Panc1 (cell line): ENCODE measurements around the gene GPALPP1. TPM values are rescaled to one million over a fixed set of nuclear protein-coding genes. Genes with fewer than 3 reads are reported as not detected.
"Not testable (repeated sequence)": the region's sequence is repeated elsewhere in the genome, so short reads cannot be mapped to it uniquely, and the experiment has no call there.

Experiments
- ATAC-seq: fragments of 200-7000 bp; cut with Tn5 transposase; 2 replicates; pipeline ENCODE4 v1.9.1; 2020; ENCODE audit warnings: mild to moderate bottlenecking, moderate library complexity
- BruUV-seq: library from RNA; stranded (reverse); fragments of 400-500 nt; replicated peaks from 2 replicates; lab custom pipeline; 2021; lab: Mats Ljungman, UMichigan
- CTCF ChIA-PET: fragments of 300-600 bp; sonication (Branson Sonifier 250); formaldehyde crosslinking; loops from one replicate; lab custom pipeline; 2022; ENCODE audit warnings: antibody characterized with exemption; lab: Charles Lee
- POLR2A ChIA-PET: fragments of 300-600 bp; sonication (Branson Sonifier 250); formaldehyde crosslinking; loops from one replicate; lab custom pipeline; 2022; ENCODE audit warnings: antibody characterized with exemption; lab: Charles Lee
- DNase-seq: peaks from one replicate; pipeline ENCODE4 v3.0.0-alpha.2; 2010; ENCODE audit warnings: low read depth, low spot score
- H3K27ac ChIP-seq: 2 replicates; pipeline ENCODE4 v1.5.1; 2011; ENCODE audit warnings: mild to moderate bottlenecking, low read length, inconsistent platforms
- H3K27me3 ChIP-seq: fragments of 200-500 bp; sonication (Bioruptor generic); 2 replicates; pipeline ENCODE4 v1.6.0; 2014; ENCODE audit warnings: low read length, inconsistent platforms; ENCODE audit not compliant: control insufficient read depth, insufficient read depth
- H3K36me3 ChIP-seq: fragments of 200-500 bp; sonication (Bioruptor generic); 2 replicates; pipeline ENCODE4 v1.5.1; 2014; ENCODE audit warnings: inconsistent platforms, mild to moderate bottlenecking, low read length, moderate library complexity; ENCODE audit not compliant: control insufficient read depth, insufficient read depth
- H3K4me1 ChIP-seq: 2 replicates; pipeline ENCODE4 v1.5.1; 2011; ENCODE audit warnings: inconsistent platforms, mild to moderate bottlenecking, low read length, moderate library complexity; ENCODE audit not compliant: control insufficient read depth, insufficient read depth
- H3K4me3 ChIP-seq, 2 experiments: 2 replicates each; pipeline ENCODE4 v1.5.1; 2011 to 2012; ENCODE audit warnings: low read depth in 2 of 2, low read length in 2 of 2, mild to moderate bottlenecking in 2 of 2, inconsistent platforms in 1 of 2, moderate library complexity in 1 of 2
- H3K9me3 ChIP-seq: fragments of 200-500 bp; sonication (Bioruptor generic); 2 replicates; pipeline ENCODE4 v1.5.1; 2014; ENCODE audit warnings: low read depth, mild to moderate bottlenecking, inconsistent platforms, low read length, moderate library complexity; ENCODE audit not compliant: control insufficient read depth, insufficient read depth
- POLR2AphosphoS5 ChIP-seq: IDR thresholded peaks from 2 replicates; pipeline ENCODE4 v1.6.1; 2012; ENCODE audit warnings: mild to moderate bottlenecking, low read depth, low read length, moderate library complexity
- SIN3A ChIP-seq: IDR thresholded peaks from 2 replicates; pipeline ENCODE4 v1.6.1; 2012; ENCODE audit warnings: low read depth, mild to moderate bottlenecking, low read length, moderate library complexity, borderline replicate concordance; ENCODE audit not compliant: insufficient read depth
- TCF7L2 ChIP-seq: IDR thresholded peaks from 2 replicates; pipeline ENCODE4 v1.6.1; 2011; ENCODE audit warnings: mild to moderate bottlenecking, low read depth, low read length, inconsistent platforms
- in situ Hi-C: cut with HindIII; loops from 2 replicates; pipeline ENCODE4 v1.10.0; 2016; ENCODE audit warnings: low sequenced_read_pairs, low pct_unique_long_range_greater_than_20kb
- intact Hi-C: fragments of 100-400 bp; cut with micrococcal nuclease; formaldehyde crosslinking; loops from one replicate; pipeline ENCODE4 v1.10.0; 2022; ENCODE audit not compliant: unreplicated experiment
- total RNA-seq: library from RNA; stranded (reverse); gene quantifications from one replicate; pipeline ENCODE4 v1.2.1, GENCODE V29; 2021; ENCODE audit not compliant: unreplicated experiment
- TF ChIP-seq, protein P1 (sequence below): fragments of 450-650 bp; IDR thresholded peaks from 2 replicates; pipeline ENCODE4 v1.5.1; 2017; ENCODE audit warnings: mild to moderate bottlenecking
- TF ChIP-seq, protein P2 (sequence below), 2 experiments: IDR thresholded peaks; 2 replicates each; pipeline ENCODE4 v1.6.1; 2011 to 2012; ENCODE audit warnings: low read depth in 2 of 2, control low read depth in 1 of 2, low read length in 1 of 2, mild to moderate bottlenecking in 1 of 2, moderate library complexity in 1 of 2; ENCODE audit not compliant: insufficient read depth in 1 of 2

The GPALPP1 gene
- total RNA-seq, 1 experiment from 2014 or later = 13.5 TPM

DNA sequence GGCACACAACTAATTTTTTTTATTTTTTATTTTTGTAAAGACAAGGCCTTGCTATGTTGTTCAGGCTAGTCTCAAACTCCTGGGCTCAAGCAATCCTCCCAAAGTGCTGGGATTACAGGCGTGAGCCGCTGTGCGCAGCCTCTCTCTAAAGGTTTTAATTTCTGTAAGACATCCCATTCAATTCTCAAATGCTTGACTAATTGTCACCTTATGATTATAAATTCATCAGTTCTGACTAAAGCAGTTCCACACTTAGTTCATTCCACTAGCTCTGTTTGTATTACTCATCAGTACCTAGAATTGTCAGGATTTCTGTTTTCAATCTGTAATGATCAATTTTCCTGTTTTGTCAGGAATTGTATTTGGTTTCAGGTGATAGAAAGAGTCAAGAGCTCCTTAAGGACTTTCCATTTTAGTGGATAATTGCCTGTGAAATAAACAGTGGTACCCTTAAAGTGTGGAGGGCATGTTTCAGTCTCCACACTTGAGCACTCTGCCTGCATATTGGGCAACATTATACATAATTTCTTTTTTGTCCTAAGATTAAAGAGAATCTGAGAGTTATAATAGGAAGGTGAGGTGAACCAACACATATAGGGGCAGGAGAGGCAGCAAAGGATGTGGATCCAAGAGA, 27.6 kb downstream of the GPALPP1 start:
- Histone ChIP-seq H3K4me3 (no peak overlapping the region), H3K36me3 (no peaks in the 10 kb centered on the region; the same call in 1 of the 2 replicates), H3K4me1 (no peaks in the 10 kb centered on the region), H3K9me3 (no peaks in the 10 kb centered on the region), H3K27ac (no peak overlapping the region), H3K27me3 (no peaks in the 10 kb centered on the region)
- ATAC-seq = no peak
- no TSS peak for BruUV-seq
- TF ChIP-seq, protein P1, sequence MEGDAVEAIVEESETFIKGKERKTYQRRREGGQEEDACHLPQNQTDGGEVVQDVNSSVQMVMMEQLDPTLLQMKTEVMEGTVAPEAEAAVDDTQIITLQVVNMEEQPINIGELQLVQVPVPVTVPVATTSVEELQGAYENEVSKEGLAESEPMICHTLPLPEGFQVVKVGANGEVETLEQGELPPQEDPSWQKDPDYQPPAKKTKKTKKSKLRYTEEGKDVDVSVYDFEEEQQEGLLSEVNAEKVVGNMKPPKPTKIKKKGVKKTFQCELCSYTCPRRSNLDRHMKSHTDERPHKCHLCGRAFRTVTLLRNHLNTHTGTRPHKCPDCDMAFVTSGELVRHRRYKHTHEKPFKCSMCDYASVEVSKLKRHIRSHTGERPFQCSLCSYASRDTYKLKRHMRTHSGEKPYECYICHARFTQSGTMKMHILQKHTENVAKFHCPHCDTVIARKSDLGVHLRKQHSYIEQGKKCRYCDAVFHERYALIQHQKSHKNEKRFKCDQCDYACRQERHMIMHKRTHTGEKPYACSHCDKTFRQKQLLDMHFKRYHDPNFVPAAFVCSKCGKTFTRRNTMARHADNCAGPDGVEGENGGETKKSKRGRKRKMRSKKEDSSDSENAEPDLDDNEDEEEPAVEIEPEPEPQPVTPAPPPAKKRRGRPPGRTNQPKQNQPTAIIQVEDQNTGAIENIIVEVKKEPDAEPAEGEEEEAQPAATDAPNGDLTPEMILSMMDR = no peak
- no peak for TF ChIP-seq SIN3A
- TF ChIP-seq, protein P2, sequence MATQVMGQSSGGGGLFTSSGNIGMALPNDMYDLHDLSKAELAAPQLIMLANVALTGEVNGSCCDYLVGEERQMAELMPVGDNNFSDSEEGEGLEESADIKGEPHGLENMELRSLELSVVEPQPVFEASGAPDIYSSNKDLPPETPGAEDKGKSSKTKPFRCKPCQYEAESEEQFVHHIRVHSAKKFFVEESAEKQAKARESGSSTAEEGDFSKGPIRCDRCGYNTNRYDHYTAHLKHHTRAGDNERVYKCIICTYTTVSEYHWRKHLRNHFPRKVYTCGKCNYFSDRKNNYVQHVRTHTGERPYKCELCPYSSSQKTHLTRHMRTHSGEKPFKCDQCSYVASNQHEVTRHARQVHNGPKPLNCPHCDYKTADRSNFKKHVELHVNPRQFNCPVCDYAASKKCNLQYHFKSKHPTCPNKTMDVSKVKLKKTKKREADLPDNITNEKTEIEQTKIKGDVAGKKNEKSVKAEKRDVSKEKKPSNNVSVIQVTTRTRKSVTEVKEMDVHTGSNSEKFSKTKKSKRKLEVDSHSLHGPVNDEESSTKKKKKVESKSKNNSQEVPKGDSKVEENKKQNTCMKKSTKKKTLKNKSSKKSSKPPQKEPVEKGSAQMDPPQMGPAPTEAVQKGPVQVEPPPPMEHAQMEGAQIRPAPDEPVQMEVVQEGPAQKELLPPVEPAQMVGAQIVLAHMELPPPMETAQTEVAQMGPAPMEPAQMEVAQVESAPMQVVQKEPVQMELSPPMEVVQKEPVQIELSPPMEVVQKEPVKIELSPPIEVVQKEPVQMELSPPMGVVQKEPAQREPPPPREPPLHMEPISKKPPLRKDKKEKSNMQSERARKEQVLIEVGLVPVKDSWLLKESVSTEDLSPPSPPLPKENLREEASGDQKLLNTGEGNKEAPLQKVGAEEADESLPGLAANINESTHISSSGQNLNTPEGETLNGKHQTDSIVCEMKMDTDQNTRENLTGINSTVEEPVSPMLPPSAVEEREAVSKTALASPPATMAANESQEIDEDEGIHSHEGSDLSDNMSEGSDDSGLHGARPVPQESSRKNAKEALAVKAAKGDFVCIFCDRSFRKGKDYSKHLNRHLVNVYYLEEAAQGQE (IDR thresholded peaks at IDR 0.05; ENCODE audit: insufficient read depth in 1 of 2, low read depth in 2 of 2, low read length in 1 of 2) = no peak
- no peak for TF ChIP-seq POLR2AphosphoS5
- no peak for TF ChIP-seq TCF7L2
- DNase-seq = no peak
- POLR2A ChIA-PET = no interaction called here
- in situ Hi-C loops = no loop called here
- intact Hi-C loops = no loop called here
- CTCF ChIA-PET = no interaction called here

DNA sequence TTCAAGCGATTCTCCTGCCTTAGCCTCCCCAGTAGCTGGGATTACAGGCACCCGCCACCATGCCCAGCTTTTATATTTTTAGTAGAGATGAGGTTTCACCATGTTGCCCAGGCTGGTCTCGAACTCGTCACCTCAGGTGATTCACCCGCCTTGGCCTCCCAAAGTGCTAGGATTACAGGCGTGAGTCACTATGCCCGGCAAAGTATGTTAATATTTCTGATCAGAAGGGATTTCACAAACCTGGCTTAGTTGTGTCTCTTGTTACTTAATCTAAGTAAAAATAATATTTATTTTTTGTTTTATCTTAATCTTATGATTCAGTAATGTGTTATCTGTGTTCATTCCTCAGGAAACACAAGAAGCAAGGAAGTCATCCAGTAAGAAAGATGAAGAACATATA, 30.6 kb downstream of the GPALPP1 start:
- H3K4me3 ChIP-seq, DNase-seq, H3K27ac ChIP-seq, H3K9me3 ChIP-seq, BruUV-seq, ATAC-seq, POLR2A ChIA-PET, H3K36me3 ChIP-seq, H3K4me1 ChIP-seq, intact Hi-C loops, H3K27me3 ChIP-seq, CTCF ChIA-PET, in situ Hi-C loops: not testable (repeated sequence)

DNA sequence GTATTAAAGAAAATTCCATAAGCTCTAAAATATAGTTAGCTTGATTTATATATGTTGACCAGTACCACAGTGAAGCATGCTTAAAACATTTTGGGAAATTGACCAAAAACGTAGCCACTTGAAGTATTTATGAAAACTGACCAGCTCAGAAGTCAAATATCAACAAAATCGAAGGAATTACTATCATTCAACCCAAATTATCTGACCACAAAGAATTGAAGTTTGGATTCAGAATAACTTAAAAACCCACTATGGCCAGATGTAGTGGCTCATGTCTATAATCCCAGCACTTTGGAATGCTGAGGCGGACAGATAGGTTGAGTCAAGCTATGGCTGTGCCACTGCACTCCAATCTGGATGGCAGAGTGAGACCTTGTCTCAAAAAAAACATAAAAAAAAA, 31.9 kb downstream of the GPALPP1 start:
- ATAC-seq (no peak), DNase-seq (no peak)
- Histone ChIP-seq H3K4me3 (no peak overlapping the region), H3K27ac (no peak overlapping the region), H3K36me3 (no peaks in the 10 kb centered on the region; the same call in 1 of the 2 replicates), H3K9me3 (no peaks in the 10 kb centered on the region), H3K27me3 (no peaks in the 10 kb centered on the region), H3K4me1 (no peaks in the 10 kb centered on the region)
- intact Hi-C loops = no loop called here
- CTCF ChIA-PET = no interaction called here
- in situ Hi-C loops = no loop called here
- TF ChIP-seq SIN3A = no peak
- TF ChIP-seq POLR2AphosphoS5 = no peak
- TF ChIP-seq, protein P1 = no peak
- TF ChIP-seq, protein P2 (IDR thresholded peaks at IDR 0.05; ENCODE audit: insufficient read depth in 1 of 2, low read depth in 2 of 2, low read length in 1 of 2) = no peak
- no peak for TF ChIP-seq TCF7L2
- no TSS peak for BruUV-seq
- POLR2A ChIA-PET = no interaction called here
